Activated B cell treated with CpG ODN at 0.5 μM for 24 hours (primary cell): ENCODE data around the gene RAB7A. TPM values are rescaled to one million over a fixed set of nuclear protein-coding genes. Genes with fewer than 3 reads are reported as not detected.
A peak's percentile ranks its signal among the peaks of the same experiment; 100 is the strongest.

Experiments used
- ATAC-seq: fragments of 200-7000 bp; cut with Tn5 transposase; one replicate; pipeline ENCODE4 v1.10.0; 2021; ENCODE audit warnings: low read depth, mild to moderate bottlenecking, moderate library complexity
- CTCF ChIA-PET: fragments of 350-600 bp; sonication (Branson Sonifier 250); formaldehyde crosslinking; loops from one replicate; lab custom pipeline; 2021; ENCODE audit warnings: antibody characterized with exemption; lab: Charles Lee
- POLR2A ChIA-PET: fragments of 350-600 bp; sonication (Branson Sonifier 250); formaldehyde crosslinking; loops from one replicate; lab custom pipeline; 2021; ENCODE audit warnings: antibody characterized with exemption; lab: Charles Lee
- DNase-seq: peaks from one replicate; pipeline ENCODE4 v3.0.0; 2022
- H3K27ac Mint-ChIP-seq: one replicate; pipeline ENCODE4 v1.8.0; 2020; ENCODE audit warnings: mixed read lengths
- H3K27me3 Mint-ChIP-seq: one replicate; pipeline ENCODE4 v1.8.0; 2021; ENCODE audit warnings: mixed read lengths
- H3K36me3 Mint-ChIP-seq: one replicate; pipeline ENCODE4 v1.8.0; 2021; ENCODE audit warnings: low read depth, mixed read lengths
- H3K4me1 Mint-ChIP-seq: one replicate; pipeline ENCODE4 v1.8.0; 2021; ENCODE audit warnings: mixed read lengths
- H3K4me3 Mint-ChIP-seq: one replicate; pipeline ENCODE4 v1.8.0; 2020; ENCODE audit warnings: mild to moderate bottlenecking, mixed read lengths
- H3K9me3 Mint-ChIP-seq: one replicate; pipeline ENCODE4 v1.8.0; 2020; ENCODE audit warnings: mixed read lengths
- CTCF ChIP-seq: fragments of 200-600 bp; IDR thresholded peaks from one replicate; pipeline ENCODE4 v1.8.0; 2022; ENCODE audit warnings: antibody characterized with exemption, mild to moderate bottlenecking
- intact Hi-C: fragments of 100-400 bp; cut with micrococcal nuclease; formaldehyde crosslinking; loops from one replicate; pipeline ENCODE4 v1.15.1; 2024
- total RNA-seq: library from RNA; stranded (reverse); gene quantifications from 2 replicates; pipeline ENCODE4 v1.2.3, GENCODE V29; 2022

RAB7A gene
- total RNA-seq: 169 and 190 TPM in 2 replicates

DNA sequence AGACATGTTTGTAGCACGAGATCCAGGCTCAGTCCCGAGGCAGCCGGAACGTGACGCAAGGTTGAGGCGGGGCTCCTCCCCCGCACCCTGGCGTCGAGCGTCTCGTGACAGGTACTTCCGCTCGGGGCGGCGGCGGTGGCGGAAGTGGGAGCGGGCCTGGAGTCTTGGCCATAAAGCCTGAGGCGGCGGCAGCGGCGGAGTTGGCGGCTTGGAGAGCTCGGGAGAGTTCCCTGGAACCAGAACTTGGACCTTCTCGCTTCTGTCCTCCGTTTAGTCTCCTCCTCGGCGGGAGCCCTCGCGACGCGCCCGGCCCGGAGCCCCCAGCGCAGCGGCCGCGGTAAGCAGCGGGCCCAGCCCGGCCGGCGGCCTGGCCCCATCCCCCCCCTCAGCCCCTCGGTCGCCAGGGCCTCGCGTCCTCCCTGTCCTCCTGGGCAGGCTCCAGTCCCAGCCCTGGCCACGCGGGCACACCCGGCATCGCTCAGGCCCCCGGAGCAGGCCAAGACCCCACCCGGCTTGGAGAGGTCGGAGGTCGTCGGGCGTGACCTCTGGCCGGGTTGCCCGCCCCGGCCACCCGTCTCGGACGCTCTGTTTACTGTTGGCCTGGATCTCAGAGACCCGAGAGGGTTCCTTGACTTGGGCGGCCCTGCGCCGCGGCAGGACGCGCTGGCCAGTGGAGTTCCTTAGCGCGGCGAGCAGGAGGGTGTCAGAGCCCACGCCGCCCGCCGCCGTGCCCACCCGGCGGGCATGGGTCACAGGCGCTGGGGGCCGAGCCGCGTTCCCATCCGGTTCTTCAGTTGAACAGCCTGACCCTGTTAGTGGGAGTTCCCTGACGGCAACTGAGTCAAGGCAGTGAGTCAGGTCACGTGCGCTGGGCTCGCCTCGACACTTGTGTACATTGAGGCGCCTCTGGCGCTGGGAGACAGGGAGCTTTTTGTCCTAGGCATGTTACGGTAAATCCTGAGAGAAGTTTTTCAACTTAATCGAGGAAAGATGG lies at the start of gene RAB7A:
Gene RAB7A, plus strand, starts transcription at position 161 of the 994 bp plus-strand sequence. CDS start 69,185 bp downstream, outside the sequence.
- peak; percentile 94 for ATAC-seq
- POLR2A ChIA-PET: interaction anchor here (0.6 to 2.6 kb wide), 9 partner anchors 26 to 690 kb away, joined by 3 to 42 read pairs (median 4); partner anchors contain the start of genes ACAD9 and RPN1
- DNase-seq: peak; percentile 93
- TF ChIP-seq CTCF: no peak
- Mint-ChIP-seq H3K27ac (peak within 1 kb of the TSS; percentile 91), H3K27me3 (peaks cover 5% of the 10 kb centered on the region), H3K36me3 (peaks cover 20% of the 10 kb centered on the region), H3K9me3 (no peaks in the 10 kb centered on the region), H3K4me1 (peaks cover 63% of the 10 kb centered on the region), H3K4me3 (peak within 1 kb of the TSS; percentile 93)
- CTCF ChIA-PET: interaction anchor here (0.8 to 2.1 kb wide), 5 partner anchors 45 to 109 kb away, joined by 3 to 21 read pairs (median 5); no protein-coding TSS in a partner anchor
- intact Hi-C loops: loop anchor here (1.0 to 5.0 kb wide), 7 partner anchors 46 to 674 kb away; partner anchors contain the start of genes ACAD9, RPN1 and SEC61A1

GRCh38 chr3:128679338-128679737 lies 46.6 kb upstream of the RAB7A start:
- intact Hi-C loops: no loop called here
- ChIA-PET CTCF (interaction anchor here (1.0 to 3.9 kb wide), 4 partner anchors 26 to 117 kb away, joined by 3 to 79 read pairs (median 12); no protein-coding TSS in a partner anchor), POLR2A (interaction anchor here (1.4 to 2.7 kb wide), 4 partner anchors 46 to 197 kb away, joined by 4 to 42 read pairs (median 13); partner anchors contain the start of gene RAB7A)
- ATAC-seq (no peak), DNase-seq (no peak)
- TF ChIP-seq CTCF: no peak
- Mint-ChIP-seq H3K27me3 (no peaks in the 10 kb centered on the region), H3K4me1 (peaks cover 40% of the 10 kb centered on the region), H3K27ac (peak overlapping the region; percentile 94), H3K4me3 (peak overlapping the region; percentile 92), H3K9me3 (no peaks in the 10 kb centered on the region), H3K36me3 (peaks cover 2% of the 10 kb centered on the region)

DNA sequence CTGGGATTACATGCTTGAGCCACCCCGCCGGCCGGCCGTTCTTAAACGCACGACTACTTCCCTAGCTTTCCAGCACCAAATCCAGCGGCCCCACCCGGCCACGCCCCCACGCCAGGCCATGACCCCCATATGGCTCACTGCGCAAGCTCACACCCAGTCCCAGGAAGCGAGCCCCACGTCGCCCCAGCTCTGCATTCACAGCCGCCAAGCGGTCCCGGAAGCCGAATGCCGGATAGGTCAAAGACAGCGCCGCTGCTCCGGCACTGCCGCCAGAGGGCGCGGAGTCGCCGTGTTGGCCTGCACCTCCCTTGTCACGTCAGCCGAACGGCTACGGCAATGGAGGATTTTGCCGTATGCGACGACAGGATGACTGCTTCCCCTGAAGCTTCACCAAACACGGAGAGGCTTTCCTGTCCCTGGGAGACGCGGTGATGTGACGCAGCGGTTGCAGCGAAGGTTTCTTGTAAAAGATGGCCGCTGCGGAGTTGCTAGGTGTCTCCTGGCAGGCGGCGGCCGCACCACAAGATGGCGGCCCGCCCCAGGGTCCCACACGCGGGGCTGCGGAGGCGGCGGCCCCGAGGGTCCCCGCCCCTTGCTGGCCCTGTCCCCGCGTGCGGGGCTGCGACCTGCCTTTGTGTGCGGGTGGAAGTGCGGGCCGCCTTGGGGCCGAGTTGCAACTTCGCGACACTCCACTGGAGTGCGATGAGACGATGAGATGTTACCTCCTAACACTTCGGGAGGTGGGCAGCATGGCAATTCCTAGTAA lies 45.2 kb upstream of the RAB7A start:
- POLR2A ChIA-PET: interaction anchor here (0.6 to 2.7 kb wide), 37 partner anchors 9 to 1413 kb away, joined by 3 to 62 read pairs (median 4); partner anchors contain the start of genes ABTB1, ACAD9, CNBP and EEFSEC
- intact Hi-C loops: loop anchor here (1.0 to 2.0 kb wide), 9 partner anchors 30 to 759 kb away; partner anchors contain the start of genes ACAD9, MBD4, RAB7A and RPN1
- H3K36me3 Mint-ChIP-seq: peaks cover 2% of the 10 kb centered on the region
- peak; percentile 62 for TF ChIP-seq CTCF
- ATAC-seq: peak; percentile 96
- peak; percentile 93 for DNase-seq
- H3K27ac Mint-ChIP-seq: peak overlapping the region; percentile 94
- no peaks in the 10 kb centered on the region for H3K9me3 Mint-ChIP-seq
- peak overlapping the region; percentile 92 for H3K4me3 Mint-ChIP-seq
- peaks cover 34% of the 10 kb centered on the region for H3K4me1 Mint-ChIP-seq
- H3K27me3 Mint-ChIP-seq: no peaks in the 10 kb centered on the region
- CTCF ChIA-PET: interaction anchor here (0.6 to 3.9 kb wide), 22 partner anchors 10 to 566 kb away, joined by 3 to 79 read pairs (median 6); partner anchors contain the start of genes ACAD9, RAB7A and RPN1

GRCh38 chr3:128681369-128681829 lies 44.6 kb upstream of the RAB7A start:
- H3K27me3 Mint-ChIP-seq: no peaks in the 10 kb centered on the region
- H3K4me3 Mint-ChIP-seq: peak overlapping the region; percentile 92
- no peak for DNase-seq
- POLR2A ChIA-PET: interaction anchor here (0.6 to 2.7 kb wide), 21 partner anchors 11 to 1412 kb away, joined by 3 to 62 read pairs (median 7); partner anchors contain the start of genes ABTB1, ACAD9, EEFSEC and RAB7A
- no peak for ATAC-seq
- TF ChIP-seq CTCF: no peak
- H3K27ac Mint-ChIP-seq: peak overlapping the region; percentile 94
- intact Hi-C loops: loop anchor here (2.0 kb wide), 2 partner anchors 105 to 123 kb away; no protein-coding TSS in a partner anchor
- H3K4me1 Mint-ChIP-seq: peaks cover 33% of the 10 kb centered on the region
- CTCF ChIA-PET: interaction anchor here (1.2 to 3.9 kb wide), 14 partner anchors 9 to 197 kb away, joined by 3 to 79 read pairs (median 10); partner anchors contain the start of genes ACAD9, RAB7A and RPN1
- H3K9me3 Mint-ChIP-seq: no peaks in the 10 kb centered on the region
- H3K36me3 Mint-ChIP-seq: peaks cover 2% of the 10 kb centered on the region
